Measurements from ENCODE around the gene DVL3. TPM values are rescaled to one million over a fixed set of nuclear protein-coding genes. Genes with fewer than 3 reads are reported as not detected.

DVL3 gene
- total RNA-seq, 2 donors from 2014 or later, result 40.0 to 53.4 TPM

- H3K4me1 ChIP-seq, result peaks cover 19% of the 10 kb centered on the region
- H3K27ac ChIP-seq, result peak overlapping the region; percentile 69 to 89 (median 86)
- TF ChIP-seq POLR2A (IDR thresholded peaks at IDR 0.05), result no peak
- TF ChIP-seq CTCF (IDR thresholded peaks at IDR 0.05), result no peak
- peak overlapping the region; percentile 61 to 93 for H3K4me3 ChIP-seq
- WGBS, 2 donors, result 0 to 1% methylated on average over 4 to 21 of the region's 21 CpGs
- intact Hi-C loops (cut with DNase I), result no loop called here
- DNase-seq (peak in 1 of 4 donors; percentile 25), ATAC-seq (no peak)
- H3K27me3 ChIP-seq, result no peaks in the 10 kb centered on the region
- H3K9me3 ChIP-seq, result no peaks in the 10 kb centered on the region
- no peaks in the 10 kb centered on the region for H3K36me3 ChIP-seq (replicated peaks in 1 of 2; ENCODE audit: insufficient read depth in 1 of 2, low read depth in 2 of 2)
These were observed 20.4 kb upstream of the DVL3 start for GRCh38 chr3:184134746-184135148.

GRCh38 chr3:184135149-184135910 lies 19.8 kb upstream of the DVL3 start, which contains the start of gene EIF2B5:
EIF2B5 (plus strand) TSS chr3:184135358; CDS start chr3:184135386, 28 bp downstream.
- intact Hi-C loops (cut with DNase I), result no loop called here
- ATAC-seq (peak; percentile 90), DNase-seq (peak; percentile 88 to 95 (median 92))
- 0% methylated on average over 29 to 50 of the region's 56 CpGs for WGBS, 2 donors
- Histone ChIP-seq H3K4me3 (peak within 1 kb of the TSS; percentile 61 to 93), H3K9me3 (no peaks in the 10 kb centered on the region), H3K27me3 (no peaks in the 10 kb centered on the region), H3K4me1 (peaks cover 19% of the 10 kb centered on the region), H3K36me3 (replicated peaks in 1 of 2; ENCODE audit: insufficient read depth in 1 of 2, low read depth in 2 of 2) (no peaks in the 10 kb centered on the region), H3K27ac (peak within 1 kb of the TSS; percentile 69 to 89 (median 86))
- TF ChIP-seq CTCF (IDR thresholded peaks at IDR 0.05) (peak in 5 of 7 experiments; percentile 10 to 51 (median 32)), POLR2A (IDR thresholded peaks at IDR 0.05) (peak; percentile 63 to 83 (median 81))

DNA sequence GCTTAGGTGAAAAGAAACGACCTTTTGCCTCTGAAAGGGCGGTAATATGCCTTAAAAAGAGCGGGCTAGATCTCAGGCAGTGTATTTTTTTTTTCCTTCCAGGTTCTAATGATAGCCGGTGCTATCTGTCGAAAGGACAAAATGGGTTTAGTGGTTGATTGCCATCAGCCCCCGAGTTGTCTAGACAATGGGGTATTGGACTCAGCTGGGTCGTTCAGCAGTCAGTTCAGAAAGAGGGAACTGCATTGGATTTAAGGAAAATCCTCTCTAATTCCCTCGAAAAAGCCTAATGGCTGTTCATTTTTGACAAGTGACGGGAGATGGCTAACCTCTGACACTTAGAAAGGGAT lies 19.3 kb upstream of the DVL3 start:
- H3K9me3 ChIP-seq, result no peaks in the 10 kb centered on the region
- 0 to 3% methylated on average over 9 of the region's 9 CpGs for WGBS, 2 donors
- ATAC-seq, result no peak
- no peaks in the 10 kb centered on the region for H3K27me3 ChIP-seq
- intact Hi-C loops (cut with DNase I), result no loop called here
- peak overlapping the region in 3 of 4 donors; percentile 69 to 89 (median 87) for H3K27ac ChIP-seq
- peaks cover 19% of the 10 kb centered on the region for H3K4me1 ChIP-seq
- H3K36me3 ChIP-seq (replicated peaks in 1 of 2; ENCODE audit: insufficient read depth in 1 of 2, low read depth in 2 of 2), result peaks cover 0 to 5% of the 10 kb centered on the region in 2 donors
- peak overlapping the region; percentile 61 to 93 for H3K4me3 ChIP-seq
- DNase-seq, result no peak
- TF ChIP-seq POLR2A (IDR thresholded peaks at IDR 0.05) (no peak), CTCF (IDR thresholded peaks at IDR 0.05) (no peak)

GRCh38 chr3:184140436-184140835 lies 14.7 kb upstream of the DVL3 start:
- TF ChIP-seq POLR2A (IDR thresholded peaks at IDR 0.05) (no peak), CTCF (IDR thresholded peaks at IDR 0.05) (no peak)
- Histone ChIP-seq H3K4me3 (no peak overlapping the region), H3K36me3 (replicated peaks in 1 of 2; ENCODE audit: insufficient read depth in 1 of 2, low read depth in 2 of 2) (peaks cover 10 to 34% of the 10 kb centered on the region in 2 donors), H3K27ac (no peak overlapping the region), H3K9me3 (no peaks in the 10 kb centered on the region), H3K4me1 (peaks cover 26% of the 10 kb centered on the region), H3K27me3 (no peaks in the 10 kb centered on the region)
- ATAC-seq, result no peak
- WGBS, 2 donors, result 83 to 91% methylated on average over 10 of the region's 10 CpGs
- no peak for DNase-seq
- intact Hi-C loops (cut with DNase I), result no loop called here

All from body of pancreas (tissue), 4 donors.